GM23338 (cell line): Measurements from ENCODE around the gene ZNF821.

Source experiments
- CREB1 ChIP-seq: fragments of 250-450 bp; sonication (Bioruptor Pico); IDR thresholded peaks from 2 replicates; pipeline ENCODE4 v1.5.0; 2020; ENCODE audit warnings: low read depth, mild to moderate bottlenecking, moderate library complexity
- CTCF ChIP-seq, 2 experiments: fragments of 200-600 bp in 1 of 2; sonication (generic) in 1 of 2; conservative IDR thresholded peaks; 2 replicates each; pipeline versions ENCODE4 v1.5.1 to v1.6.1; 2016 to 2017; ENCODE audit warnings: antibody characterized with exemption in 2 of 2, low read depth in 2 of 2, mild to moderate bottlenecking in 2 of 2, moderate library complexity in 1 of 2

- no peak for TF ChIP-seq CTCF (conservative IDR thresholded peaks at IDR 0.05; ENCODE audit: low read depth in 2 of 2)
- TF ChIP-seq CREB1, result no peak
These were observed 11.8 kb upstream of the ZNF821 start for GRCh38 chr16:71895679-71896365.
